ENCODE results near the gene CDK14.

- TF ChIP-seq POLR2A (IDR thresholded peaks at IDR 0.05) (no peak), CTCF (IDR thresholded peaks at IDR 0.05) (no peak)
Observed at GRCh38 chr7:90657481-90657880, 61.4 kb downstream of the CDK14 start.
